ENCODE results near the gene TRPC4.
"Not testable (repeated sequence)": the region's sequence is repeated elsewhere in the genome, so short reads cannot be mapped to it uniquely, and the experiment has no call there.

The TRPC4 gene

DNA sequence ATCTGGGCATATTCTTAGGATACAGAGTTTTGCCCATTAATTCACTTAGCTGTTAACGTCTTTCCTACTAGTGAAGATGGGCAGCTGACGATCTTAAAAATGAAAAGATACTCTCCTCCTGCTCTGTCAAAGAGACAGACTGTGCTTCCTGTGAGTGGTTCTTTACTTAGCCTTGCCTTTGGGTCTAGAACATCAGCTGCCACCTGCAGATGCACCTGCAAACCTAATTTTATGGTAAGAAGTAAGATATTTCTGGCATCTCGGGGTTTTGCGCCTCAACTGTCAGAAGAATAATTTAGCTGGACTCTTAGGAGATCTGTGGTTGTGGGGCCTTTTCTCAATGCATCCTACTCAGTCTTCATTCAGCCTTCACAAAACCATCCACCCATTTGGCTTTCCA, 36.2 kb downstream of the TRPC4 start:
- no peak for DNase-seq (ENCODE audit: low read depth in 1 of 2, low spot score in 1 of 2)

- DNase-seq (ENCODE audit: low read depth in 1 of 2, low spot score in 1 of 2) = no peak
These were observed 53.3 kb downstream of the TRPC4 start for GRCh38 chr13:37816276-37816675.

GRCh38 chr13:37811441-37811840, 58.1 kb downstream of the TRPC4 start:
- DNase-seq (ENCODE audit: low read depth in 1 of 2, low spot score in 1 of 2) = no peak

- no peak for DNase-seq (ENCODE audit: low read depth in 1 of 2, low spot score in 1 of 2)
These were observed 62.9 kb downstream of the TRPC4 start for GRCh38 chr13:37806666-37807065.

GRCh38 chr13:37797631-37798030, 71.9 kb downstream of the TRPC4 start:
- no peak for DNase-seq (ENCODE audit: low read depth in 1 of 2, low spot score in 1 of 2)

- not testable (repeated sequence) for DNase-seq (ENCODE audit: low read depth in 1 of 2, low spot score in 1 of 2)
These were observed 72.8 kb downstream of the TRPC4 start for GRCh38 chr13:37796795-37797194.

DNA sequence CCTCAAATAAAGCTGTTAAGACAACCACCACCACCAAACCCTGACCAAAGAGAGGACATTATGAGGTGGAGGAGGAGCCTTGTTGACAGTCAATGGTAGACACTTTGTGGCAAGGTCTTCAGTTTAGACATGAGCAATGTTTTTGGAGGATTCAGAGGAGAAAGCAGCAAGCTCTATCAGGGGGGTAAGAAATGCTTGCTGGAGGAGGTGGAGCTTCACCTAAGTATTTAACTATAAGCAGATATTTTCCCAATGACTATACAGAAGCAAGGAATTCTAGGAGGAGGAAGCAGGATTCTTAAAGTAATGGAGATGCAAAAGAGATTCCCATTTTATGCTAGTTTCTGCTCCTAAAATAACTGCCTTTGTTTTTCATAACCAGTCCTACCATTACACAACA, 74.2 kb downstream of the TRPC4 start:
- no peak for DNase-seq (ENCODE audit: low read depth in 1 of 2, low spot score in 1 of 2)

- no peak for DNase-seq (ENCODE audit: low read depth in 1 of 2, low spot score in 1 of 2)
These were observed 77.9 kb downstream of the TRPC4 start for GRCh38 chr13:37791699-37792098.

DNA sequence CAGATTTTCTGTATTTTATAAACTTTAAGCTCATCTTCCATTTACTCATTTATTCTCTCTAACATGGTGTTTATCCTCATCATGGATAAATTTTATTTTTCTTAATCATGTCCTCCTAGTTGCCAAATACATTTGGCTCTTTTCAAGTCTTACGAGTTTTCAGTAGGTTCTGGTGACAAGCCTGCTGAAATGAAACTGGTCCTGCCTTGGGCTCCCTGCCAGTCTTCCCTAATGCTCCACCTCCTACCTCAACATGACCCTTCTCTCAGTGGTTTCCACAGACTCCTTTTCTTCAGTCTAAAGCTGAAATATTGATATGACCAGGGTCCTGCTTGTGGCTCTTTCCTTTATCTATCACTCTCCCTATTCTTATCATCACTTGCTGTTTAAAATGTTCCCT, 81.2 kb downstream of the TRPC4 start:
- DNase-seq (ENCODE audit: low read depth in 1 of 2, low spot score in 1 of 2) = no peak

DNA sequence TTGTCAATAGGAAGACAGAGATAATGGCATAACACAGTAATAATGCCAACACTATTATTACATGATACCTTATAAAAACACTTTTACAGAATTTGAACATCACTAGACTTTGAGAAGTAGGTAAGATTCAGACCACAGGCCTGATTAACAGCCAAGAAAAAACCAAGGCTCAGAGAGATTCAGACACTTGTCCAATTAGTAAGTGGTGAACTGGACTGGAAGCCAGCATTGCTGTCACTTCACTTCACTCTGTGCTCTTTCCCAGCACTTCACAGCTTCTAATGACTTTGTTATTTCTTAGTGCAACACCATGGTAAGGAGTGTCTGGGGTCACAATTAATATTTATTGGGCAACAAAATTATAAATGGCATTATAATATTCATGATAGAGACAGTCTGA, 91.9 kb downstream of the TRPC4 start:
- DNase-seq (ENCODE audit: low read depth in 1 of 2, low spot score in 1 of 2) = no peak

- DNase-seq (ENCODE audit: low read depth in 1 of 2, low spot score in 1 of 2) = no peak
These were observed 93.7 kb downstream of the TRPC4 start for GRCh38 chr13:37775871-37776270.

GRCh38 chr13:37772644-37773043, 96.9 kb downstream of the TRPC4 start:
- no peak for DNase-seq (ENCODE audit: low read depth in 1 of 2, low spot score in 1 of 2)

DNA sequence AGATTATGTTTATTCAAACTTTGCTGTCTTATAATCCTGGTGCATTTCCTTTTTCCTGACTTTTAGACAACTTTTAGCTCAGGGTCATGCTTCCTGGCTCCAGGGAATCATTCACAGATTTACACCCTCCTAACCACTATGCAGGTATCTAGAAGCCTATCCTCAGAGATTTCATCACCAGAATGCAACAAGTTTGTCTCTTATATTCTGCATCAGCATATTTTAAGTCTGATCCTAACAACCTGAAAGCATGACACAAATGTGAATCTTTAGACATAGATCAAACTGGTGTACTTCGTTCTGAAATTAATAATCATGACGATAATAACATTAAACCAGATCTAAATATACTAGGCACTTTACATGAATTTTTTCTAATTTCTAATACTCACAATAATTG, 100.0 kb downstream of the TRPC4 start:
- DNase-seq (ENCODE audit: low read depth in 1 of 2, low spot score in 1 of 2) = no peak

DNA sequence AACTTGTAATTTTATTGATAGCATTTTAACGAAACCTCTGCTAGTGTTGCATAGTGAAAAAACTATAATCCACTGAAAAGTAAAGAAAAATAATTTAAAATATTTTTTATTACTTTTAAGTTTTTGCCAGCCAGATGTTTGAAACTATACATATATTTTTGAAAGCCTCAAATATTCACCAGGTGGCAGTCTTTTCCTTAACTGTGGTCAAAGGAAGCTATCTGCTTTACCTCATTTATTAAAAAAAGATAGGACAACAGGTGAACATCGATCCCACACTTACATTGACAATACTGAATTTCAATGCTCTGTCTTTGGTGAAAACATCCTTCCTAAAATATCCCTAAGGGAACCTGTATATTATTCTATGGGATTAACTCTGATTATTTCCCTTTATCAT, 100.5 kb downstream of the TRPC4 start:
- DNase-seq (ENCODE audit: low read depth in 1 of 2, low spot score in 1 of 2) = no peak

DNA sequence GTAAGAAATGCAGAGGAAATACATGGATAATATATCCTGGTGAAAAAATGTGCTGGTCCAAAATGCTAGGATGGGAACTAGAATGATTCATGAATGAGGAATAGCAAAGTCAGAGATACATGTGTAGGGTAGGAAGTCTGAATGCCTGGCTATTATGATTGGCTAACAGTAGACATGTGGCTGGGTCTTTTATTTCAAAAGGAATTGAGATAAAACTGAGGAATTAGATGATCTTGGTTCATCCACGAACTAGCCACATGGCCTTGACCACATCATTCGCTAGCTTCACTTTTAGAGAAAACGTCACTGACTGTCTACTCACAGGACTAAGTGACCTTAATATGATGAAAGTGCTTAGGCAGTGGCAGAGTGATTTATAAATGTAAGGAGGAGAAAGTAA, 103.1 kb downstream of the TRPC4 start:
- no peak for DNase-seq (ENCODE audit: low read depth in 1 of 2, low spot score in 1 of 2)

DNA sequence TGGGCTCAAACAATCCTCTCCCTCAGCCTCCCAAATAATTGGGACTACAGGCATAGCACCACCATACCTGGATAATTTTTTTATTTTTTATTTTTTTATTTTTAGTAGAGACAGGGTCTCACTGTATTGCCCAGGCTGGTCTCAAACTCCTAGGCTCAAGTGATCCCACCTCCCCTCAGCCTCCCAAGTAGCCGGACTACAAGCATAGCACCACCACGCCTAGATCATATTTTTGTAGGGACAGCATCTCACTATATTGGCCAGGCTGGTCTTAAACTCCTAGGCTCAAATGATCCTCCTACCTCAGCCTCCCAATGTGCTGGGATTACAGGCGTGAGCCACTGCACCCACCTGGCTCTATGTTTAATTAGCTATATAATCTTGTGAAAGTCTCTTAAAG, 114.2 kb downstream of the TRPC4 start:
- DNase-seq (ENCODE audit: low read depth in 1 of 2, low spot score in 1 of 2) = no peak

GRCh38 chr13:37753776-37754175, 115.8 kb downstream of the TRPC4 start:
- DNase-seq (ENCODE audit: low read depth in 1 of 2, low spot score in 1 of 2) = no peak

GRCh38 chr13:37752146-37752545, 117.4 kb downstream of the TRPC4 start:
- DNase-seq (ENCODE audit: low read depth in 1 of 2, low spot score in 1 of 2) = no peak

DNA sequence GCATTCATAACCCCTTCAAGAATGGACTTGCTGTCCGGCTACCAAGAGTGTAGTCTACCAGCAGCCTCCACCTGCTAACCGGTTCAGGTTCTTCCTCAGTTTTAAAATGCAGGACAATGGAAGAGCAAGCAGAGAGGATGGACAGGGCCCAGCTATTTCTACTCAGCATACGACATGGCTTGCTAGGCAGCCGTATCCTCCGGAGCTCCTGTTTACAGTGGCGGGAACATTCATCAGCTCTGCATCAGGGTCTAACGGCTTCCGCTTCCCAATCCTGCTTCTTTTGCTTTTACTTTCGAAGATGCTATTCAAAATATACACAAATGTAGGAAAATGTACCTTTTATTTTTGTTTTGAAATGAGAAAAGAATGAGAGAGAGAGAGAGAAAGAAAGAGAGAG, 118.5 kb downstream of the TRPC4 start:
- no peak for DNase-seq (ENCODE audit: low read depth in 1 of 2, low spot score in 1 of 2)

DNA sequence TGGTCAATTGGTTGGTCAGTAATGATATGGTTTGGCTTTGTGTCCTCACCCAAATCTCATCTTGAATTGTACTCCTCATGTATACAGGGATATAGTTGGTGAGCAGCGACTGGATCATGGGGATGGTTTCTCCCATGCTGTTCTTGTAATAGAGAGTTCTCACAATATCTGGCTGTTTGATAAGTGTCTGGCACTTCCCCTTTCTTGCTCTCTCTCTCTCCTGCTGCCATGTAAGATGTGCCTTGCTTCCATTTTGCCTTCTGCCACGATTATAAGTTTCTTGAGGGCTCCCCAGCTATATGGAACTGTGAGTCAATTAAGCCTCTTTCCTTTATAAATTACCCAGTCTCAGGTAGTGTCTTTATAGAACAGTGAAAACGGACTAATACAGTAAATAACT, 120.7 kb downstream of the TRPC4 start:
- no peak for DNase-seq (ENCODE audit: low read depth in 1 of 2, low spot score in 1 of 2)

DNA sequence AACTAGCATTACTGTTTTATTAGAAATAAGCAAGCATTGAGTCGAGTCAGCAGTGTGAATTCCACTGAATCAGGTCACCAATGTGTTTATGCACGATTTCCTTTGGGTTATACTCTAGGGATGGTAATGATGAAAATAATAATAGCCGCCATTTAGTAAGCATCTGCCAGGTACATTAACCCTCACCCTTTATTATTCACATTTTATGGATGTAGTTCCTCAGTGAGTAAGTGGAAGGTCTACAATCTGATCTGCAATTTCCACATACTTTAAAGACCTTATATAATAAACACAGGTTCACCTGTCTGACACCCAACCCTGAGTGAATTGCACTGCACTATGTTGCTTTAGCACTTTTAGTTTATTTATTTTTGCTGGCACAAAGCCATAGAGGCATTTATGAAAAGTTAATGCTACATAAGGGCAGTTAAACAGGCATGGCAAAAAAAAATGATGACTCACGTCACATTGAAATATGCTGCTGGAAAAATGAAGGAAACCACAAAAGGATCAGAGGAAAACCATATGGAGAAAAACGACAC, 122.4 kb downstream of the TRPC4 start:
- DNase-seq (ENCODE audit: low read depth in 1 of 2, low spot score in 1 of 2) = no peak

GRCh38 chr13:37741536-37741935, 128.0 kb downstream of the TRPC4 start:
- DNase-seq (ENCODE audit: low read depth in 1 of 2, low spot score in 1 of 2) = no peak

DNA sequence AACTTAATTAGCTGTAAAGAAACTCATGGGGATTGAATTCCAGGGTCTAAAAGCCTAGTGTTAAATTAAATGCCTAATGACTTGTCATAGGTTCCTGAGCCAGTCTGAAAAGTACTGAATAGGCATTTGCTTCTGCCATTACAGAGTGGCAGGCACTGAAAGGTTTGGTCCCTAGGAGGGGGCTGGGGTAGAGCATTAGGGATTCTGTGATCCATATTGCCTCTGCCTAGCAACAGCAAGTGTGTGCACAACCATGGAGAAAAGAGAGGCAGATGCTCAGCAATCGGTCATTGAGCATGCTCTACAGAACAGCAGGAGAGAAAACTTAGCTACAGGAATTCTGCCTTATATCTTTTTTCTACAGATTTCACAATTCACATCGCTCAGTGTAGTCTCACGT, 133.5 kb downstream of the TRPC4 start:
- DNase-seq (ENCODE audit: low read depth in 1 of 2, low spot score in 1 of 2) = no peak

GRCh38 chr13:37735293-37735692, 134.3 kb downstream of the TRPC4 start:
- DNase-seq (ENCODE audit: low read depth in 1 of 2, low spot score in 1 of 2) = no peak

Data from stimulated activated CD4-positive, alpha-beta T cell treated with anti-CD3 and anti-CD28 coated beads, Interleukin-15, amount 100 ng/mL, for 1 hour (primary cell).